Eye (tissue), 1 donor: ENCODE results near the gene COL4A5.

Experiments used
- DNase-seq: peaks from one replicate; pipeline ENCODE4 v3.0.0-alpha.2; 2015

Gene COL4A5

DNA sequence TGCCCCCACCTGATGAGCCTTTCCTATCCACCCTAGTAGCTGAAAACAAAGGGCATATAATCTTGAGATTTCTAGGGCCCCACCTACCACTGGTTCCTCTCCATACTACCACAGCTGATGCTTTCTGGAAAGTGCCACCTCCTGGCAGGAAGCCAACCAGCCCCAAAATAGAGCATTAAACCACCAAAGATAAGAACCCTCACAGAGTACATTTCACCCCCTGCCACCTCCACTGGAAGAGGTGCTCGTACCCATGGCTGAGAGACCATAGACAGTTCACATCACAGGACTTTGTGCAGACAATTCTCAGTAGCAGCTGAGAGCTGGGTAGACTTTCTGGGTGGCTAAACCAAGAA, 202.6 kb downstream of the COL4A5 start:
- DNase-seq, result no peak

DNA sequence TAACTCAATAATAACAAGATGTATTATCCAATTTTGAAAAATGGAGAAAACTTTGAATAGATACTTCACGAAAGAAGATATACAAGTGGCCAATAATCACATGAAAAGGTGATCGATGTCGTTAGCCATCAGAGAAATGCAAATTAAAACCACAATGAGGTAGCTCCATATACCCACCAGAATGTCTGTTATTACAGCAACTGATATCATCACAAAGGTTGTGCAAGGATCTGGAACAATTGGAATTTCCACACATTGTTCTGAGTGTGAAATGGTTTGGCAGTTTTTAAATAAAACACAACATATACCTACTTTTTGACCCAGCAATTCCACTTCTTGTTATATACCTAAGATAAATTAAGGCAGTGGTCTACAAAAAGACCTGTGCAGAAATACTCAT, 225.1 kb downstream of the COL4A5 start:
- DNase-seq, result no peak

DNA sequence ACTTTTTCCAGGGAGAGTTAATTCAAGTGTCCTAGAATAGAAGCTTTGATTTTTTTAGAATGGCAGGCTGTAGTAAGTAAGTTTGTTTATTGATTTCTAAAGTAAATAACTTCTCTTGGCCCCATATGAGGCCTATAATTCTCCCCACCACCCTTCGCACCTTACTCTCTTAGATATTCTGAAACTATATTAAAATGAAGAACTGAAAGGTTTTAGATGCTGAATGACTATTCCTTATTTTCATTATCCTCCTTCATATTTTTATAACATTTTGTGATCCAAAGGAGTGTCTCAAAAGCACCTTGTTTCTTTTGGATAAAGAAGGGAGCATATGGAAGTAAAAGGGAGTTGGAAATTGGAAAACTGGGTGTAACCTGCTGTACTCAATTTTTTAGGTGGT, 226.5 kb downstream of the COL4A5 start:
- no peak for DNase-seq

DNA sequence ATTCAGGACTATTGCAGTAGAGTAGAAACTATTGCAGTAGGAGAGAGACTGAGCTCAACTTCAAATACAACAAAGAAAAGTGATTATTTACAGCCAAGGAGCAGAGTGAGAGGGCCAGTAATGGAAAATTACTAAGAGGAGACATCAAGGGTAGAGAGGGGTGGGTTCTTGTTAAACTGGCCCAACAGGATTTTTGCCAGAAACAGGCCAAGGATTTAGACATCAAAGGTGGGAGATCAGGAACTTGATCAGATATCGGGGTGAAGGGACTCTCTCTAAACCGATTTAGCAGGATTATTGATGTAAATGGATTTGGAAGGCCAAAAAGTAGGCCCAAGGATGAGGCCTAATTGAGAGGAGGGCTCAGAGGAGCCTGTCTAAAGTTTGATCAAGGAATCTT, 231.9 kb downstream of the COL4A5 start:
- no peak for DNase-seq

DNA sequence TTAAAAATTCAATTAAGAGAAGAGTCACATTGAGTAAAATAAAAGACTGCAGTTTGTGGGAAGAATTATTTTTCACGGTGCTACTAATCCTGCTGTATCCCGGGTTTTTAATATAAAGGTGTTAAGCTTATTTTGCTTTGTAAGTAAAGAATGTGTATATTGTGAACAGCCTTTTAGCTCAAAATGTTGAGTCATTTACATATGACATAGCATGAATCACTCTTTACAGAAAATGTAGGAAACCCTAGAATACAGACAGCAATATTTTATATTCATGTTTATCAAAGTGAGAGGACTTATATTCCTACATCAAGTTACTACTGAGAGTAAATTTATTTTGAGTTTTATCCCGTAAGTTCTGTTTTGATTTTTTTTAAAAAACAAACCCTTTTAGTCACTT, 257.1 kb downstream of the COL4A5 start:
- no peak for DNase-seq

DNA sequence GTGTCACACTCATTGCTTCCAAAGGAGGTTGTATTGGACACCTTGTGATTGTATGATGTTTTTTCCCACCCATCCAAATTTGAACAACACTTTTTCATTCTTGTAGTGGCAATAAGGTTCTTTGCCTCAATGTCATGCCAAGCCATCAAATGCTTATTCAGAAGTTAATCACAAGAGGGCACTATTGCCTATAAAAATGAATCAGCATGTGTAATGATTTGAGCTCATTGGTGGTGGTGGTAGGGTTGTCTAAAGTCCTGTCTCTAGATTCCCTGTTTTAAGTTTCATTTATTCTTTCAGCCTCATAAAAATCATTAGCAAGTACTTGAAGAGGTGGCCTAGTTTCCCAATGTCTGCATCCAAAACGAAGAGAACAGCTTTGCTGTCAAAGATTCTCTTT, 259.7 kb downstream of the COL4A5 start:
- peak; percentile 65 for DNase-seq

DNA sequence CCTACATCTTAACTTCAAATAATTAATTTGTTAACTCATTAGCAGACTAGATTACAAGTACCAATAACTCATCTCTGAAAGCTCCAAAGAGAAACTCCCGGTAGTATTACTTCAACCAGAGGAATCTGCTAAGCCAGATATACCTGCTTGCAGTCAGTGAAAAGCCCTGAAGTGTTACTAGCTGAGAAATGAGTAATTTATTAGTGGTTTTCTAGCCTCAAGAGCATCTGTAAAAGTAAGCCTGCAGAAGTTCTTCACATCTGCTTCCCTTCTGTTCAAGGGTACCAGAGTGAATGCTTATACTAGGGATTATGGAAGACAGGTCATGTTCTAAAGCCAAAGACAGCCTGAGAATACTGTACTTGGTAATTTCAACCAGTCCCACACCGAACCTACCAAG, 262.0 kb downstream of the COL4A5 start:
- no peak for DNase-seq

DNA sequence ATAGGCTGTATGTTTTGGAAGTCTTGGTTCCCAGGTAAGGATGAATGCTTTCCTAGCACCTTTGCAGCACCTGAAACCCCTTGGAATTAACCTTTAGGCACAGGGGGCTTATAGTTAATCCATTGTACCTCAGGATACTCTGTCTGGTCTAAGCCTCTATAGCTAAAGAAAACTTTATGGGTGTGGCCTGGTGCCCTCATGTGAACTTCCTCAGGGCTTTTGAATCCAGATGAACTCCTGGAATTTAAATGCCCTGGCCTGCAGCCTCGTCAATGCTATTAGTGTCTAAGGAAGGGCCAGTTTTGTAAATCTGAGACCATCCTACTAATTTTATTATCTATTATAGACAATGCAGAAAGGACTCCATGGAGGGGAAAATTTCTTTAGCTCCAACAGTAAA, 262.9 kb downstream of the COL4A5 start:
- no peak for DNase-seq

DNA sequence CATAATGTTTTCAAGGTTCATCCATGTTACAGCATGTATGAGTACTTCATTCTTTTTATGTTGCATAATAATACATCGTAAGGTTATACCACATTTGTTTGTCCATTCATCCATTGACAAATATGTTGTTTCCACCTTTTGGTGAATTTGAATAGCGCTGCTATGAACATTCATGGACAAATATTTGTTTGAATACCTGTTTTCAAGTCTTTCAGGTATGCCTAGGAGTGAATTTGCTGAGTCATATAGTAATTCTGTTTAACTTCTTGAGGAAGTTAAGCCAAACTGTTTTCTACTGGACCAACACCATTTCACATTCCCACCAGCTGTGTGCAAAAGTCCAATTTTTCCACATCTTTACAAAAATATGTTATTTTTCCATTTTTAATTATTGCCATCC, 265.2 kb downstream of the COL4A5 start:
- DNase-seq, result no peak

DNA sequence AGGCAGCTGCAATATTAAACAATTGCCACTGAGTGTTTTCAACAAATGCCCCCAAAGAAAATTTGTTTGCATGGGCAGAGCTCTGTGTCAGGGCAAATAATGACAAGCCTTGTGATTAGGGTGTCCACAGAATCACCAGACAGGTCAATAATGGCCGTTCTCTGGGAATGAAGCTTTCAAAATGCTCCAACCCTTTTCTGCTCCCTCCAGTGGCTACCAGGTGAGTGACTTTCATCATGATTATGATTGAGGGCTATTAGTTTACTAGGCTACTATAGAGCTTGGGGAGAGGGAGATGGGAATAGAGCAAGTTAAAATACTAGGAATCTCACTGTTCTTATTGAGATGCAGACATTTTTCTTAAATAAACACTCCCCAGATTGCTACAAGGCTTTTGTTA, 273.2 kb downstream of the COL4A5 start:
- DNase-seq, result no peak

DNA sequence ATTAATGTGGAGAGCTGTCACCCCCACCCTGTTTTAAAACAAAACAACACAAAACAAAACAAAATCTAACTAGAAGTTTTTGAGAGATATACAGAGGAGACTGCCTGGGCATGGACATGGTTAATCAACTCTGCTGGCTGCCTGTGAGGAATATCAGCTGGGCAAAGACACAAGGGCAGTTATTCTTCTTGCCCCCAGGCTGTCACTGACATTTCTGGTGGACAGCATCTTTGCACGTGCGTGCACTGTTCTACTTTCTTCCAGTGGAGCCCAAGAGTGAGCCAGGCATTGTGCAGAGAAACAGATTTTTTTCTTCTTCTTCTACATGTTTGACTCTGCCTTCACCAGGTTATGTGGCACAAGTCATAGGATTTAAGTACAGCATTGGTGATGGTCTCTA, 282.9 kb downstream of the COL4A5 start:
- DNase-seq, result no peak

DNA sequence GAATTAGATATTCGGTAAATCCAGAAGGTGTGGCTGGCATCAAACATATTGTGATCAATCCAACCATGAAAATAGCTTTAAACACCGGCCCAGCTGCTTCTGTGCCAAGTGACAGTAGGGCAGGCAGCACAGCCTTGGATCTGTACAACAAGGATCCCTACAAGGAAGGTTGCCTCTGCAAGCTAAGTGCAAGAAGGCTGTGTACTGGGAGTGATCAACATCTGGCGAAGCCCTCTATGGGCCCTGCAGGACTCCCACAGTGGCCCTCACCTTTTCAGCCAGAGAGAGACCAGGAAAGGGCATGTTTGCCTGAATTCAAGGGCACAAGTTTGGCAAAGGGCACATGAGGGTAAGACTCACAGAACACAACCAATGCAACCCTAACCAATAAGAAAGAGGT, 287.1 kb downstream of the COL4A5 start:
- no peak for DNase-seq

DNA sequence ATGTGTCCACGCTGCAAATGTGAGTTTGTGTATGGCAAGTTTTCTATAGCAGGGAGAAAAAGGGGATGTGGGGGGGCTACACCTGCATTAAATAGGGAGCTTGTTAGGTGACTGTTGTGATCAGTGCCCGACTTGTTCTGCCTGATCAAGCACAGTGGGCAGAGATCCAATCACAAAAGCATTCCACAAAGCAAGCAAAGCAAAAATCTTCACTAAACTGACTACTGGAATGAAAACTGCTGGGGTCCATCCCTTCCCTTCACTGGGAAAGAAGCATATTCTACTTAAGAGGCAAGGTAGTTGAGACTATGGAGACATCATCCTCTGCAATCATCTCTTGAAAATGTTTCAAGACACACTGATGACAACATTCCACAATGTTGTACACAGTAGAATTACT, 291.5 kb downstream of the COL4A5 start:
- peak; percentile 58 for DNase-seq

DNA sequence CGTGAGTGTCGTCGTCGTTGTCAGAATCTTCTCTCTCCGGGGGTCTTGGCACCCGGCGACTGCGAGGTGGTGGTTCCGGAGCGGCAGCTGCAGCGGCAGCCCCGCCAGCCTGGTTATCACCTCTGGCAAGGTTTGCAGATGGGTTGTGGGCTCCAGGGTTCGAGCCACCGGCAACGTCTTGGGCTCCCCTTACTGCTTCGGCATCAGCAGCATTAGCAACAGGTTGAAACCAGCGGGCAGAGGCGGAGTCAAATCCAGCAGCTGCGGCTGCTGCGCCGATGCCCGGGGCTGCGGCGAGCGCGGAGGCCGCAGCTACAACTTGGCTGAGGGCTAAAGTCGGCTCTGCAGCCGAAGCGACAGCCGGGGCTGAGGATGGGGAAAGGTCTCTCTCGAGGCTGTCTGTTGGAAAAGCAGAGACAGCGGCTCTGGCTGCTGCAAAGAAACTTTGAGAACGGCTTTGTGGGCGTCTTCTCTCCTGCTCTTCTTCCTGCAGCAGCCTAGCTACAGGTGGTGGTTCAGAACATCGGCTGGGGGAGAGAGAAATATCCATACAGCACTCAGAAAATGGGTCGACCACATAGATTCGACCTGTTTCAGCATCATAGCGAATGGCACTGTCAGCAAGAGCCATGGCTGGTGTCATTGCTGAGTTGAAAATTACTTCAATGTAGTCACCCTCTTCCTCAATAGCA, 293.1 kb downstream of the COL4A5 start:
- peak; percentile 67 for DNase-seq

DNA sequence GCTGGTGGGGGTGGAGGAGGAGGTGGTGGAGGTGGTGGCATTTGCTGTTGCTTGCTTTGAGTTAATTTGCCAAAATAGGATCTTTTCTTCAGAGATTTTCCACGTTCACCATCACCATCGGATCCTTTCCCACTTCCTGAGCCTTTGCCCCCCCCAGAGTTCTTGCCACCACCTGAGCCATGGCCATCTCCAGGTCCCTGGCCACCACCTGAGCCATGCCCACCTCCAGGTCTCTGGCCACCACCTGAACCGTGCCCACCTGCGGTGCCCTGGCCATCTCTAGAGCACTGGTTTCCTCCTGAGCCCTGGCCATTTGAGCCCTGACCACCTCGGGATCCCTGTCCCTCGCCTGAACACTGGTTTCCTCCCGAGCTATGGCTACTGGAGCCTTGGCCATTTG, 294.8 kb downstream of the COL4A5 start:
- no peak for DNase-seq

DNA sequence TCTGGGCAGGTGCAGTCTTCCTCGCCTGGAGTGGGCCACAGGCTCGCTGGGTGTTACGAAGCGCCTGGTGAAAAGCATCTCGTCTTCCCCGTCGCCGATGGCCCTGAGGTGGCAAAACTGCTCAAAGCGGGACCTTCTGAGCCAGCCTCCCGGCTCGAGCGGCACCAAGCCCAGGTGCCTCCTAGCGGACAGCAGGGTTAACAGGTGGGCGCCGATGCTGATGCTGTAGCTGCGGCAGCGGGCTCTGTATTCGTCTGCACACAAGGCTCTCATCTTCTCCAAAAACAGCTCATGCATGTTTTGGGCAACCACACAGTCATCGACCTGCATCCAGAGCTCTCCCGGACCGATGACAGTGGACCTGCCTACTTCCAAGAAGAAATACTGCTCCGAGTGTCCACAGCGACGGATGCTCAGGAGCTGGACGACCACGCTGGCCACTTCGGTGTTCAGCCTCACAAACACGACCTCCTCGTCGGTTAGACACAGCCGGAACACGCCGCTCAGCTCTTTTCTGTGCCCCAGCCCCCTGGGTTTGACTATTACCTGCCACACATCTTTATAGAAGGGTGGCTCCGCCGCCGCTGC, 295.5 kb downstream of the COL4A5 start:
- peak; percentile 71 for DNase-seq

DNA sequence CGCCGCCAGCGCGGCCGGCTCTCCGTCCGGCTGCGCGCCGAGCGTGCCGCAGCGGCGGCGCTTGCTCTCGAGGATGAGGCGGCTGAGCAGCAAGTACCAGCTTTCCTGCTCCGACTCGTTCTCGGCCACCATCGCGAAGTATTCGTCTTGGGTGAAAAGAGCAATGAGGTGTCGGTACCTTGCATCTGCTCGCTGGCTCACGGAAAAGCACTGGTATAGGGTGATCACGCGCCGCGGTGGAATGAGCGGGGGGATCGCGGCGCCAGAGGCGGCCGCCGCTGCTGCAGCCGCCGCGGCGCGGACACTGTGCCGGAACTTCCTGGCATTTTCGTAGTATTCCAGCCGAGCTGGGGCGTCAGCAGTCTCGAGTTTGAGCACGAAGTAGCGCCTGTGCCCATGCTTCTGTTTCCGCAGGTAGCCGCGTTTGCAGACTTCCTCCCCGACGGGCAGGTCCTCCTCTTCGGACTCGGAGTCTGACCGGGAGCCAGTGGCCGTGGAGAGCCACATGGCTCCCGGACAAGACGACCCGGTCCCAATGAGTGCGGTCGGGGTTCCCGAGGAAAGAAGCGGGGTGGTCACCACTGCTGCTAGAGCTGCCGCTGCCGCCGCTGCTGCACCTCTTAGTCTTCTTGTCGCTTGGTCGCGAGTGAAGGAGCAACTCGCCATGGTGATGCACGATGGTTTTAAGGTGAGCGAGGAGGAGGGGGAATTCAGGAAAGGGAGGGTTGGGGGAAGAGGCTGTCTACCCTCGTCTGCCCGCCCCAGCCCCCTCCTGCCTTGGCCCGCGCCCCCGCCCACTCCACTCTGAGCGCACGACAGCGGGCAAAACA, 296.3 kb downstream of the COL4A5 start:
- DNase-seq, result no peak

DNA sequence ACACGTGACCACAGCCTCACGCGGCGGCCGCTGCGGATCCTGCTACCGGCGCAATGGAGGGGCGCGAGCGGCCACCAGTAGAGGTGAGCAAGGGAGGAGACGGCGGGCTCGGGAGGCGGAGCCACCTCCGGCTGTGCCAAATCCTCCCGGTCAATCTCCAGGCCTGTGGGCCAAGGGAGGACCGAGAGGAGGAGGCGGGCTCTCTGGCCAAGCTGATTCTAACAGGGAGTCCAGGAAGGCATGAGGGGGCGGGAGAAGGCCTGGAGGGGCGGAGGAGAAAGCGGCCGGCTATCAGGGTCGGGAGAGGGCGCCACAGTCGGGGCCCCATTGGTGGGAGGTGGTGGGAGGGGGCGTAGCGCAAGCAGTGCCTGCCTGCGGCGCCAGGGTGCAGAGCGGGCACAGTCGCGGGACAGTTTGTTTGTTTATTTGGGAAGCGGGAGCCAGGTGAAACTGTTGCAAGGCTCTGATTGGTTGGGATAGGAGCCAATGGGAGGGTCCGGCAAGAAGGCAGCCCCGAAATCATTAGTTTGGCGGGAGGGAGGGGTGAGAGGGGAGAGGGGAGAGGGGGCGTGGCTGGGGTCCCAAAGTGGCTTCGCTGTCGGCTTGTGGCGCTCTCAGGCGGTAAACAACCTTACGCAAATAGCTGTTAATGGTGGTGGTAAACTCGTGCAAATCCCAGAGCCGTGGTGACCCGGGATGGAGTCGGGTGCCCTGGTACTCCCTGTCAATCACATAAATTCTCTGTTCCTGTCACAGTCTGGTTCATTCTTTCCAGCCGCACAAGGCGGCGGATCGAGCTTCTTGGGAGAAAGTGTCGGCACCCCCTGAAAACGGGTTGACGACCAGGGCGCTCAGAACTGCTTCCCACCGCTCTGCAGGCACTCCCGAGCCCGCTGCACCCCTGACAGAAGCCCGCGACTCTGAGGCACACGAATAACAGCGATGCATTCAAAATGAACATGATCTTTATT, 297.2 kb downstream of the COL4A5 start, which contains the start of gene IRS4:
IRS4 (minus strand) TSS at position 55 of the 971 bp plus-strand sequence.
- DNase-seq, result peak; percentile 87

DNA sequence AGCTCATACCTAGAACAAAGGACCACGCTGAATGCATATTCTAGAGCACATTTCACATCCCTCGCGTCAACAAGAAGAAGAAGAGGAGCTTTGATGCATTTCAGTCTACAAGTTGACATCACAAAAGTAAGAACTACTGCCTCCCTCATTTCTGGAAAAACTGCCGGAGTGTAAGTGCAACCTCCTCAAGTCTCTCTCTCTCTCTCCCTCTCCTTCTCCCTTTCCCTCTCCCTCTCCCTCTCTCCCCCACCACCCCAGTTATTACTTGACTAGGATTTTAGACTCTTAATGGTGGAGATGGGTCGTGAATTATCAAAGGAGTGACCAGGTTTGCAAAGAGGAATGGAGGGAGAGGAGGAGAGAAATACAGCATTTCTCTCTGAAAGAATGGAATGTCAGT, 298.1 kb downstream of the COL4A5 start:
- DNase-seq, result no peak

DNA sequence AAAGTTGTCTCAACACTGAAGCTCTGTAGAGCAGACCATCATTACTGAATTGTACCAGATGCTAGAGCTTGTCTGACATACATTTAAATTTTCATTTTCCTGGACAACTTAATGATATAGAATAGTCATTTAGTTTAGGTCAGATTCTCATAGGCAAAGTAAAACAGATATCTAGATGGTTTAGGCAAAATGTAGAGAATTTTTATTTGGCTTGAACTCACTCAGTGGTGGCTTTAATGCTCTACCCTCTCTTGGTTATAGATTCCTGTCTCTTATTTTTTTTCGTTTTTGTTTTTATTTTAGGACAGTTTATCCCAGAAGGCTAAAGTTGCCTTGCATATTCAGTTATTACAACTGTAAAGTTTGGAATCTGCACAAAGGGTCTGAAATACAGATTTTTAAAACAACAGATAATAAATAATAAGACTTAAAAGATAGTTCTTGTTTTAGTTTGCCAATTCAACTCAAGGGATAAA, 300.7 kb downstream of the COL4A5 start:
- no peak for DNase-seq
